ENCODE data around the gene EXOC7.
A peak's percentile ranks its signal among the peaks of the same experiment; 100 is the strongest.

EXOC7 gene

GRCh38 chr17:76119409-76120371 is 16.1 kb upstream of the EXOC7 start:
- no peak for DNase-seq

GRCh38 chr17:76115138-76115754 is 11.7 kb upstream of the EXOC7 start:
- no peak for DNase-seq

GRCh38 chr17:76111956-76112355 is 8.4 kb upstream of the EXOC7 start:
- peak; percentile 67 for DNase-seq

- DNase-seq: no peak
Measured at GRCh38 chr17:76107509-76107908, 3.9 kb upstream of the EXOC7 start.

GRCh38 chr17:76106703-76107102 is 3.1 kb upstream of the EXOC7 start:
- DNase-seq: peak; percentile 59

GRCh38 chr17:76104896-76105231 is 1.3 kb upstream of the EXOC7 start:
- no peak for DNase-seq

- no peak for DNase-seq
Measured at GRCh38 chr17:76104140-76104895, 731 bp upstream of the EXOC7 start.

GRCh38 chr17:76102944-76103273 is 678 bp downstream of the EXOC7 start:
- DNase-seq: no peak

GRCh38 chr17:76097716-76098295 is 5.8 kb downstream of the EXOC7 start:
- DNase-seq: no peak

- no peak for DNase-seq
Measured at GRCh38 chr17:76095943-76096342, 7.6 kb downstream of the EXOC7 start.

- no peak for DNase-seq
Measured at GRCh38 chr17:76094046-76094445, 9.5 kb downstream of the EXOC7 start.

- DNase-seq: no peak
Measured at GRCh38 chr17:76092526-76093413, 10.8 kb downstream of the EXOC7 start.

GRCh38 chr17:76091526-76092286 is 11.9 kb downstream of the EXOC7 start:
- no peak for DNase-seq

GRCh38 chr17:76090517-76091129 is 13.0 kb downstream of the EXOC7 start:
- no peak for DNase-seq

GRCh38 chr17:76089680-76090516 is 13.7 kb downstream of the EXOC7 start:
- DNase-seq: no peak

- DNase-seq: no peak
Measured at GRCh38 chr17:76088868-76089576, 14.6 kb downstream of the EXOC7 start.

- DNase-seq: no peak
Measured at GRCh38 chr17:76088041-76088867, 15.3 kb downstream of the EXOC7 start.

- no peak for DNase-seq
Measured at GRCh38 chr17:76087531-76087930, 16.1 kb downstream of the EXOC7 start.

GRCh38 chr17:76086384-76086783 is 17.2 kb downstream of the EXOC7 start:
- DNase-seq: no peak
